HepG2 (cell line): Measurements from ENCODE around the gene MYADML2. TPM values are rescaled to one million over a fixed set of nuclear protein-coding genes. Genes with fewer than 3 reads are reported as not detected.

ENCODE experiments used
- ATAC-seq: fragments of 200-7000 bp; cut with Tn5 transposase; 3 replicates; pipeline ENCODE4 v1.9.1; 2020; ENCODE audit warnings: mild to moderate bottlenecking, moderate library complexity
- BruUV-seq: library from RNA; stranded (reverse); fragments of 400-500 nt; replicated peaks from 2 replicates; lab custom pipeline; 2021; lab: Mats Ljungman, UMichigan
- CTCF ChIA-PET: fragments of 300-600 bp; formaldehyde crosslinking; extraction: SDS; loops from one replicate; lab custom pipeline; 2021; ENCODE audit warnings: low total read pairs, inconsistent platforms, low intra/inter-chr PET ratio; lab: Yijun Ruan, JAX
- POLR2A ChIA-PET: fragments of 350-600 bp; sonication (Branson Sonifier 250); formaldehyde crosslinking; loops from one replicate; lab custom pipeline; 2020; ENCODE audit warnings: antibody characterized with exemption, inconsistent platforms; lab: Yijun Ruan, JAX
- DNase-seq: peaks from one replicate; pipeline ENCODE4 v3.0.0-alpha.2; 2015; ENCODE audit warnings: low spot score
- FAIRE-seq: peaks from 3 replicates; lab custom pipeline; 2011; peaks lifted over from hg19 to GRCh38; lab: Jason Lieb, UNC
- H2AFZ ChIP-seq: one replicate; pipeline ENCODE4 v1.6.1; 2011; ENCODE audit warnings: low read length, inconsistent platforms
- H3K27ac ChIP-seq: fragments of 300-600 bp; 3 replicates; pipeline ENCODE4 v1.8.0; 2011; ENCODE audit warnings: mixed run types, mild to moderate bottlenecking, mixed read lengths, low read length, inconsistent platforms; ENCODE audit not compliant: insufficient read depth; ENCODE audit errors: extremely low read length
- H3K27me3 ChIP-seq, 2 experiments: fragments of 200-600 bp in 1 of 2; 2 replicates in 1 of 2; 3 replicates in 1 of 2; pipeline versions ENCODE4 v1.6.0 to v1.8.0; 2011; ENCODE audit warnings: low read length in 2 of 2, mild to moderate bottlenecking in 2 of 2, moderate library complexity in 2 of 2, inconsistent platforms in 1 of 2; ENCODE audit not compliant: insufficient read depth in 2 of 2, control insufficient read depth in 1 of 2
- H3K36me3 ChIP-seq, 2 experiments: fragments of 200-600 bp in 1 of 2; replicated peaks in 1 of 2; 2 replicates in 1 of 2; 3 replicates in 1 of 2; pipeline versions ENCODE4 v1.5.1 to v1.8.0; 2011; ENCODE audit warnings: low read length in 2 of 2, inconsistent platforms in 1 of 2; ENCODE audit not compliant: insufficient read depth in 2 of 2, control insufficient read depth in 1 of 2
- H3K4me1 ChIP-seq: 2 replicates; pipeline ENCODE4 v1.5.1; 2012; ENCODE audit warnings: low read length, inconsistent platforms; ENCODE audit not compliant: insufficient read depth
- H3K4me2 ChIP-seq: 2 replicates; pipeline ENCODE4 v1.6.0; 2011; ENCODE audit warnings: low read depth, low read length, inconsistent platforms
- H3K4me3 ChIP-seq, 3 experiments: fragments of 200-600 bp in 1 of 3; sonication (generic), shearing (Covaris generic) in 1 of 3; replicated peaks in 1 of 3; 2 replicates each; pipeline ENCODE4 v1.5.1; 2011 to 2016; ENCODE audit warnings: low read length in 3 of 3, inconsistent platforms in 2 of 3, low read depth in 2 of 3, mild to moderate bottlenecking in 2 of 3, control low read depth in 1 of 3, mixed read lengths in 1 of 3; ENCODE audit not compliant: insufficient read depth in 1 of 3
- H3K79me2 ChIP-seq: one replicate; pipeline ENCODE4 v1.6.1; 2011; ENCODE audit warnings: low read length, inconsistent platforms; ENCODE audit not compliant: insufficient read depth
- H3K9ac ChIP-seq: 2 replicates; pipeline ENCODE4 v1.6.0; 2011; ENCODE audit warnings: mild to moderate bottlenecking, low read depth, low read length, inconsistent platforms; ENCODE audit not compliant: insufficient read depth
- H3K9me3 ChIP-seq: 2 replicates; pipeline ENCODE4 v1.5.1; 2012; ENCODE audit warnings: mild to moderate bottlenecking, low read length
- H4K20me1 ChIP-seq: 2 replicates; pipeline ENCODE4 v1.6.0; 2011; ENCODE audit warnings: inconsistent platforms, mild to moderate bottlenecking, low read length, moderate library complexity; ENCODE audit not compliant: insufficient read depth
- AGO2 ChIP-seq: fragments of 200-400 bp; formaldehyde crosslinking; optimal IDR thresholded peaks from 2 replicates; pipeline ENCODE3; 2017; ENCODE audit warnings: mild to moderate bottlenecking, low read depth, low read length, moderate library complexity
- CENPX ChIP-seq: sonication (generic); formaldehyde crosslinking; IDR thresholded peaks from 2 replicates; pipeline ENCODE4 v1.9.0; 2021; ENCODE audit warnings: mild to moderate bottlenecking, missing genetic modification reagents, moderate library complexity
- DPF2 ChIP-seq: sonication (generic); formaldehyde crosslinking; IDR thresholded peaks from 2 replicates; pipeline ENCODE4 v1.4.0; 2020; ENCODE audit warnings: mild to moderate bottlenecking, low read depth, missing genetic modification reagents, borderline replicate concordance
- DZIP1 ChIP-seq: sonication (generic); formaldehyde crosslinking; IDR thresholded peaks from 2 replicates; pipeline ENCODE4 v1.5.0; 2020; ENCODE audit warnings: mild to moderate bottlenecking, missing genetic modification reagents
- GPBP1L1 ChIP-seq: sonication (generic); formaldehyde crosslinking; IDR thresholded peaks from 2 replicates; pipeline ENCODE4 v1.5.0; 2020; ENCODE audit warnings: mild to moderate bottlenecking, missing genetic modification reagents
- HOXA3 ChIP-seq: sonication (generic); formaldehyde crosslinking; IDR thresholded peaks from 2 replicates; pipeline ENCODE4 v1.5.0; 2020; ENCODE audit warnings: missing genetic modification reagents
- MAFF ChIP-seq: IDR thresholded peaks from 2 replicates; pipeline ENCODE4 v1.6.1; 2011; ENCODE audit warnings: low read depth, low read length, improper control_type of control experiment
- MAFK ChIP-seq, 2 experiments: IDR thresholded peaks in 1 of 2; conservative IDR thresholded peaks in 1 of 2; 2 replicates each; pipeline ENCODE4 v1.6.1; 2011; ENCODE audit warnings: improper control_type of control experiment in 2 of 2, low read length in 2 of 2
- NFE2L2 ChIP-seq: fragments of 150-350 bp; IDR thresholded peaks from 2 replicates; pipeline ENCODE4 v1.6.1; 2014; ENCODE audit warnings: low read length
- ZBTB33 ChIP-seq: sonication (generic); formaldehyde crosslinking; IDR thresholded peaks from 2 replicates; pipeline ENCODE4 v1.4.0; 2020; ENCODE audit warnings: missing genetic modification reagents
- ZBTB38 ChIP-seq: sonication (generic); formaldehyde crosslinking; IDR thresholded peaks from 2 replicates; pipeline ENCODE4 v1.5.1; 2020; ENCODE audit warnings: mild to moderate bottlenecking, missing genetic modification reagents
- ZFP36L2 ChIP-seq: sonication (generic); formaldehyde crosslinking; IDR thresholded peaks from 2 replicates; pipeline ENCODE4 v1.4.0; 2020; ENCODE audit warnings: missing genetic modification reagents
- ZNF264 ChIP-seq: sonication (generic); formaldehyde crosslinking; IDR thresholded peaks from 2 replicates; pipeline ENCODE4 v1.4.0; 2020; ENCODE audit warnings: missing genetic modification reagents
- ZNF383 ChIP-seq: sonication (generic); formaldehyde crosslinking; IDR thresholded peaks from 2 replicates; pipeline ENCODE4 v1.4.0; 2020; ENCODE audit warnings: missing genetic modification reagents, mild to moderate bottlenecking, borderline replicate concordance
- ZNF607 ChIP-seq: sonication (generic); formaldehyde crosslinking; IDR thresholded peaks from 2 replicates; pipeline ENCODE4 v1.5.1; 2020; ENCODE audit warnings: missing genetic modification reagents, mild to moderate bottlenecking, borderline replicate concordance
- ZNF768 ChIP-seq: sonication (generic); formaldehyde crosslinking; IDR thresholded peaks from 2 replicates; pipeline ENCODE4 v1.4.0; 2020; ENCODE audit warnings: missing genetic modification reagents
- WGBS: methylation state at CpG from one replicate; pipeline ENCODE4 v1.1.6; 2017; ENCODE audit warnings: low lambda C conversion rate; 5-methylcytosine and 5-hydroxymethylcytosine counted together
- in situ Hi-C: cut with HindIII; loops from 2 replicates; pipeline ENCODE4 v1.10.0; 2017; ENCODE audit warnings: low pct_unique_long_range_greater_than_20kb; ENCODE audit not compliant: extremely low pct_ligation_motif_present
- intact Hi-C: fragments of 100-400 bp; cut with micrococcal nuclease; formaldehyde crosslinking; loops from one replicate; pipeline ENCODE4 v1.10.0; 2022; ENCODE audit not compliant: unreplicated experiment
- polyA plus RNA-seq, 8 experiments: library from polyadenylated mRNA; depleted of rRNA in 3 of 8; stranded (reverse) in 7 of 8; unstranded in 1 of 8; fragments of >200 nt; fragmentation: Illumina TruSeq in 4 of 8; extraction: Trizol in 4 of 8; gene quantifications; 2 replicates each; pipeline versions ENCODE4 v1.2.1 to v1.2.3, GENCODE V29; 2011 to 2016; ENCODE audit warnings: low read depth in 4 of 8, missing spikeins in 1 of 8, mixed read lengths in 1 of 8; ENCODE audit not compliant: insufficient read depth in 1 of 8
- total RNA-seq, 5 experiments: library from RNA; depleted of rRNA; stranded (reverse); fragments of >200 nt; fragmentation: Illumina TruSeq; extraction: Trizol; gene quantifications; 2 replicates each; pipeline ENCODE4 v1.2.3, GENCODE V29; 2016; ENCODE audit warnings: low read depth in 1 of 5

The MYADML2 gene
- total and polyA plus RNA-seq, 2 of the 13 experiments (the other 11 are each of a cell fraction or from before 2014, with no cell fraction given) = not detected

- DNase-seq (no peak), FAIRE-seq (no peak), ATAC-seq (no peak)
- H3K36me3 ChIP-seq = peaks cover 21 to 29% of the 10 kb centered on the region in 2 experiments
- H2AFZ ChIP-seq = no peak overlapping the region
- in situ Hi-C loops = no loop called here
- H3K9me3 ChIP-seq = no peaks in the 10 kb centered on the region
- H4K20me1 ChIP-seq = peaks cover 28% of the 10 kb centered on the region
- H3K79me2 ChIP-seq = peaks cover 74% of the 10 kb centered on the region
- no TSS peak for BruUV-seq
- 96% methylated on average over 22 of the region's 32 CpGs for WGBS
- ChIA-PET CTCF (no interaction called here), POLR2A (interaction anchor here (0.5 to 6.1 kb wide), 10 partner anchors 9 to 100 kb away, joined by 3 to 71 read pairs (median 3); partner anchors contain the start of genes CENPX, LRRC45, PCYT2 and PYCR1)
- H3K4me3 ChIP-seq = no peak overlapping the region
- intact Hi-C loops = no loop called here
- peak overlapping the region; percentile 15; the same call in 1 of the 2 replicates for H3K4me2 ChIP-seq
- peak overlapping the region; percentile 67 for H3K27ac ChIP-seq
- no peaks in the 10 kb centered on the region for H3K27me3 ChIP-seq
- peaks cover 42% of the 10 kb centered on the region for H3K4me1 ChIP-seq
- no peak overlapping the region for H3K9ac ChIP-seq
- no peak for TF ChIP-seq ZNF383
- no peak for TF ChIP-seq ZNF264 (CRISPR knock-in tag)
- no peak for TF ChIP-seq ZFP36L2
- no peak for TF ChIP-seq NFE2L2
- peak; percentile 51; the same call in 1 of the 2 replicates for TF ChIP-seq ZBTB33 (CRISPR knock-in tag)
- no peak for TF ChIP-seq CENPX (CRISPR knock-in tag)
- TF ChIP-seq GPBP1L1 (CRISPR knock-in tag) = no peak
- TF ChIP-seq MAFF = peak; percentile 96
- peak; percentile 18; the same call in 1 of the 2 replicates for TF ChIP-seq ZNF768 (CRISPR knock-in tag)
- TF ChIP-seq MAFK (conservative IDR thresholded peaks at IDR 0.05 in 1 of 2, IDR thresholded peaks at IDR 0.05 in 1 of 2; ENCODE audit: low read length in 2 of 2) = peak; percentile 97 to 99
- TF ChIP-seq HOXA3 = no peak
- TF ChIP-seq DPF2 = no peak
- no peak for TF ChIP-seq ZBTB38 (CRISPR knock-in tag)
- no peak for TF ChIP-seq ZNF607 (CRISPR knock-in tag)
- TF ChIP-seq DZIP1 (CRISPR knock-in tag) = 0 out of 2 replicates have a peak, but pooled peaks have one; percentile 57
- peak; percentile 73 for TF ChIP-seq AGO2
These were observed 23.5 kb downstream of the MYADML2 start for GRCh38 chr17:81923302-81924260.
